ENCODE data around the gene MMP14. TPM values are rescaled to one million over a fixed set of nuclear protein-coding genes. Genes with fewer than 3 reads are reported as not detected.
"Not testable (repeated sequence)": the region's sequence is repeated elsewhere in the genome, so short reads cannot be mapped to it uniquely, and the experiment has no call there.

The MMP14 gene
- total RNA-seq, 4 donors from 2014 or later, result 106 to 161 (median 128) TPM

DNA sequence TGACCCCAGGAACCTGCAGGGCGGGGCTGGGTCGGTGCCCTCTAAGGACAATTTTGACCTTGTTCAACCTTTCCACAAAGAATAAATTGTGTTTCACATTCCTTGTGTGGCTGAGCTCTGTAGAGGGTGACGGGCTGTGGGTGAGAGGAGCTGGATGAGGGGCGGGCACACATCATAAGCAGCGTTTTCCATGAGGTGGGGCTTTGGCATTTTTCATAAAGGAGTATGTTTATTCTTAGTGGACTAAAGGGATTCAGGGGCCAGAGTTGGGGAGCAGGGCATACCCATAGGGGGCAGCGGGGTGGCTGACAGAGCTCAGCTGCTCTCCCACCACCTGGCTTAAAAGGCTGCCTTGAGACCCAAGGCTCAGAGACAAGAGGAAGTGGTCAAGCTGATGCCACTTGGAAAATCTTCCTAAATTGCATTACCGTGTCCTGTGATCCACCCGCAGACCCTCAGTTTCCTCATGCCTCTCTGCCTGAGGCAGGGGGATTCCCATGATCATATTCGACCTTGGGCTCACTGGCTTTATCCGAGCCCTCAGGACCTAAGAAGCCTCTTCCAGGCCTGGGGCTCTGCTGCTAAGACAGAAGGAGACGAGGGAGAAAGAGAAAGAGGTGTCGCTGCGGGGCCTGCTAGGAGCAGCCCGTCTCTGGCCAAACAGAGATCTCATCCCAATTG is 11.4 kb downstream of the MMP14 start:
- TF ChIP-seq POLR2AphosphoS5 (IDR thresholded peaks at IDR 0.05) (no peak), EP300 (IDR thresholded peaks at IDR 0.05) (no peak), POLR2A (IDR thresholded peaks at IDR 0.05) (no peak)
- TF ChIP-seq, protein P1, sequence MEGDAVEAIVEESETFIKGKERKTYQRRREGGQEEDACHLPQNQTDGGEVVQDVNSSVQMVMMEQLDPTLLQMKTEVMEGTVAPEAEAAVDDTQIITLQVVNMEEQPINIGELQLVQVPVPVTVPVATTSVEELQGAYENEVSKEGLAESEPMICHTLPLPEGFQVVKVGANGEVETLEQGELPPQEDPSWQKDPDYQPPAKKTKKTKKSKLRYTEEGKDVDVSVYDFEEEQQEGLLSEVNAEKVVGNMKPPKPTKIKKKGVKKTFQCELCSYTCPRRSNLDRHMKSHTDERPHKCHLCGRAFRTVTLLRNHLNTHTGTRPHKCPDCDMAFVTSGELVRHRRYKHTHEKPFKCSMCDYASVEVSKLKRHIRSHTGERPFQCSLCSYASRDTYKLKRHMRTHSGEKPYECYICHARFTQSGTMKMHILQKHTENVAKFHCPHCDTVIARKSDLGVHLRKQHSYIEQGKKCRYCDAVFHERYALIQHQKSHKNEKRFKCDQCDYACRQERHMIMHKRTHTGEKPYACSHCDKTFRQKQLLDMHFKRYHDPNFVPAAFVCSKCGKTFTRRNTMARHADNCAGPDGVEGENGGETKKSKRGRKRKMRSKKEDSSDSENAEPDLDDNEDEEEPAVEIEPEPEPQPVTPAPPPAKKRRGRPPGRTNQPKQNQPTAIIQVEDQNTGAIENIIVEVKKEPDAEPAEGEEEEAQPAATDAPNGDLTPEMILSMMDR (IDR thresholded peaks at IDR 0.05), result no peak
- Histone ChIP-seq H3K27ac (peak overlapping the region; percentile 87), H3K36me3 (peaks cover 43% of the 10 kb centered on the region), H3K9me3 (no peaks in the 10 kb centered on the region), H3K27me3 (no peaks in the 10 kb centered on the region), H3K4me3 (peak overlapping the region; percentile 13), H3K4me1 (peaks cover 86% of the 10 kb centered on the region)
- DNase-seq (ENCODE audit: low spot score in 2 of 2), result peak in 1 of 2 donors; percentile 66
- WGBS, result 28% methylated on average over 12 of the region's 14 CpGs

GRCh38 chr14:22848351-22849164 is 12.2 kb downstream of the MMP14 start:
- DNase-seq (ENCODE audit: low spot score in 2 of 2), result peak; percentile 92 to 93
- H3K4me1 ChIP-seq, result peaks cover 88% of the 10 kb centered on the region
- H3K9me3 ChIP-seq, result no peaks in the 10 kb centered on the region
- WGBS, result 13% methylated on average over 12 of the region's 12 CpGs
- peak in 1 of 3 donors; percentile 83 for TF ChIP-seq POLR2AphosphoS5 (IDR thresholded peaks at IDR 0.05)
- TF ChIP-seq POLR2A (IDR thresholded peaks at IDR 0.05), result no peak
- no peak for TF ChIP-seq EP300 (IDR thresholded peaks at IDR 0.05)
- TF ChIP-seq, protein P1 (IDR thresholded peaks at IDR 0.05), result no peak
- no peaks in the 10 kb centered on the region for H3K27me3 ChIP-seq
- H3K27ac ChIP-seq, result peak overlapping the region; percentile 87
- H3K36me3 ChIP-seq, result peaks cover 36% of the 10 kb centered on the region
- peak overlapping the region; percentile 26 for H3K4me3 ChIP-seq

DNA sequence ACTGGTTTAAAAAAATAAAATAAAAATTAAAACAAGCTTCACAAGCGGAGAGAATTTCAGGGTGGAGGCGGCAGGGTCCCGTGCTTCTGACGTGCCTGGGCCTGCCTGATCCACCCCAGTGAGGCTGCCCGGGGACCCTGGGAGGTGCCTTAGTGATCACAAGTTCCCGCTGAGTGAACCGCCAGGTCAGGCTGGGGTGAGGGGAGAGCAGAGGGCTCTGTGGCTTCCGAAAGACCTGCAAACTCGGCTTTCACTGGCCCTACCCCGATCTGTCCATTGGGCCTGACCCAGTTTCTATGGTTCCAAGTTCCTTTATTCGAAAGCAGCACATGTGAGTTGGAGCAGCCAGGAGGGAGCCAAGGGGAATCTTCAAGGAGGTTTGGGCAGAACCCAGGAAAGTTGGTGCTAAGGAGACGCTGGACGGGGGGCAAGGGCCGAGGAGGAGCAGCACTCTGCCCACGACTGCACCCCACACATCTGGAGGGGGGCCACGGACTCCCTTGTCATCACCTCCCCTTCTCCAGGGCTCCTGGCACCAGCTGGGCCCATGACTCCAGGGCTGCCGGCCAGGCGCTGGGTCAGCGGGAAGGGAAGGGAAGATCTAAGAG is 12.9 kb downstream of the MMP14 start:
- Histone ChIP-seq H3K4me3 (peak overlapping the region; percentile 26), H3K36me3 (peaks cover 28% of the 10 kb centered on the region), H3K9me3 (no peaks in the 10 kb centered on the region), H3K27ac (peak overlapping the region; percentile 87), H3K27me3 (no peaks in the 10 kb centered on the region), H3K4me1 (peaks cover 86% of the 10 kb centered on the region)
- DNase-seq (ENCODE audit: low spot score in 2 of 2), result peak; percentile 89
- no peak for TF ChIP-seq EP300 (IDR thresholded peaks at IDR 0.05)
- TF ChIP-seq POLR2AphosphoS5 (IDR thresholded peaks at IDR 0.05), result peak in 1 of 3 donors; percentile 26
- TF ChIP-seq, protein P1 (IDR thresholded peaks at IDR 0.05), result no peak
- no peak for TF ChIP-seq POLR2A (IDR thresholded peaks at IDR 0.05)
- WGBS, result 34% methylated on average over 17 of the region's 19 CpGs

DNA sequence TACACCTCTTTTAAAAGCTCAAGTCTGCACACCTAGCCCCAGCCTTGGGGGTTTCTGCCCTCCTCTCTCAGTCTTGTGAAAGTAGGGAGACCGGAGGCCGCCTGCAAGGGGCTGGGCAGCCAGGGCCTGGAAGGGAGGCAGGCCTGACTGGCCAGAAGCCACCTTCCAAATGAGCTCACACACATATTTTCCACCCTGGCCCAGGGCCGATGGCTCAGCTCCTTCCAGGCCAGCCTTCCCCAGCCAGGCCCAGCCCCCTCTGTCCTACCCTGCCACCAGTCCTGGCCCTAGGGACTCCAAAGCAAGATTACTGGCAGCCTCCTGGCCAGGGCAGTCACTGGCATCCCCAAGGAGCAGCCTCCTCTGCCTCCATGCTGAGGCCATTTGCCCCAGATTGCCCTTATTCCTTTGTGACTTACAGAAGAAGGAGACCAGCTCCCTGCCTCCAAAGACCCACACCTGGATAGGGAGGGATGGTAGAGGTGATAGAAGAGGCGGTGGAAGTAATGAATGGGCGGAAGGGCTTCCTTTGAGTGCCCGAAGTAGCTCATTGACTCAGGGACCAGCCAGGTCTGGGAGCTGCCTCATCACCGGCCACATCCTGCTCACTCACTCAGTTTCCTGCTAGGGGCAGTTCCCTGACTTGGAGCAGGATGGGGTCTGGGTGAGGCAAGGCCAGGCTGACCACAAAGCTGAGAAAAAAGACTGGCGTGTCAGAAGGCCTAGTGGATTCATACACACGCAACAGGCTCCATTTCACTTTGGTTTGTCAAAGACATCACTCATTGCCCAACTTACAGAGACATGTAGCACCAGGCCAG is 14.8 kb downstream of the MMP14 start:
- WGBS, result 62% methylated on average over 6 of the region's 9 CpGs
- peaks cover 71% of the 10 kb centered on the region for H3K4me1 ChIP-seq

GRCh38 chr14:22852178-22852577 is 15.8 kb downstream of the MMP14 start:
- not testable (repeated sequence) for H3K27ac ChIP-seq, H3K36me3 ChIP-seq, H3K9me3 ChIP-seq, H3K27me3 ChIP-seq, H3K4me3 ChIP-seq
- peaks cover 60% of the 10 kb centered on the region for H3K4me1 ChIP-seq
- 73% methylated on average over 12 of the region's 12 CpGs for WGBS
- peak in 1 of 2 donors; percentile 19 for DNase-seq (ENCODE audit: low spot score in 2 of 2)

More for the DNA sequence above, 14.8 kb downstream of the MMP14 start:
- Histone ChIP-seq H3K36me3 (peaks cover 10% of the 10 kb centered on the region), H3K9me3 (no peaks in the 10 kb centered on the region), H3K27ac (peak overlapping the region; percentile 87), H3K27me3 (no peaks in the 10 kb centered on the region), H3K4me3 (peak overlapping the region; percentile 3)
- TF ChIP-seq POLR2A (IDR thresholded peaks at IDR 0.05), result no peak
- peak in 2 of 3 donors; percentile 67 to 79 for TF ChIP-seq POLR2AphosphoS5 (IDR thresholded peaks at IDR 0.05)
- no peak for TF ChIP-seq EP300 (IDR thresholded peaks at IDR 0.05)
- TF ChIP-seq, protein P1 (IDR thresholded peaks at IDR 0.05), result no peak
- peak; percentile 93 for DNase-seq (ENCODE audit: low spot score in 2 of 2)

Data from suprapubic skin (tissue), 4 donors.